Endodermal cell (in vitro differentiated cells): ENCODE measurements around the gene LOXL4. TPM values are rescaled to one million over a fixed set of nuclear protein-coding genes. Genes with fewer than 3 reads are reported as not detected.
A peak's percentile ranks its signal among the peaks of the same experiment; 100 is the strongest.

Experiments used
- DNase-seq: peaks from one replicate; pipeline ENCODE4 v3.0.0-alpha.2; 2017
- H3K27ac ChIP-seq: 2 replicates; pipeline ENCODE4 v1.5.1; 2013; ENCODE audit warnings: mild to moderate bottlenecking, low read depth, low read length, moderate library complexity
- H3K27me3 ChIP-seq: 2 replicates; pipeline ENCODE4 v1.6.1; 2013; ENCODE audit warnings: mild to moderate bottlenecking, low read length, moderate library complexity; ENCODE audit not compliant: insufficient read depth, control insufficient read depth, poor library complexity, severe bottlenecking
- H3K36me3 ChIP-seq: 2 replicates; pipeline ENCODE4 v1.7.0; 2013; ENCODE audit warnings: mild to moderate bottlenecking, low read length, moderate library complexity; ENCODE audit not compliant: control insufficient read depth, insufficient read depth
- H3K4me1 ChIP-seq: one replicate; pipeline ENCODE4 v1.7.0; 2013; ENCODE audit warnings: low read length; ENCODE audit not compliant: control insufficient read depth, insufficient read depth
- H3K4me3 ChIP-seq: 2 replicates; pipeline ENCODE4 v1.5.1; 2013; ENCODE audit warnings: mild to moderate bottlenecking, low read length, moderate library complexity
- H3K9ac ChIP-seq: 2 replicates; pipeline ENCODE4 v1.6.1; 2013; ENCODE audit warnings: mild to moderate bottlenecking, low read length, moderate library complexity; ENCODE audit not compliant: poor library complexity, severe bottlenecking; ENCODE audit errors: extremely low read depth
- H3K9me3 ChIP-seq: 2 replicates; pipeline ENCODE4 v1.6.1; 2013; ENCODE audit warnings: mild to moderate bottlenecking, low read length, moderate library complexity; ENCODE audit not compliant: control insufficient read depth
- H3K27ac Mint-ChIP-seq: 2 replicates; pipeline ENCODE4 v1.8.0; 2020; ENCODE audit warnings: mixed read lengths
- H3K27me3 Mint-ChIP-seq: 2 replicates; pipeline ENCODE4 v1.8.0; 2021; ENCODE audit warnings: mild to moderate bottlenecking, mixed read lengths; ENCODE audit not compliant: insufficient read depth
- H3K36me3 Mint-ChIP-seq: 2 replicates; pipeline ENCODE4 v1.8.0; 2020; ENCODE audit warnings: low read depth, mixed read lengths
- H3K4me1 Mint-ChIP-seq: 2 replicates; pipeline ENCODE4 v1.8.0; 2020; ENCODE audit warnings: mixed read lengths
- H3K4me3 Mint-ChIP-seq: 2 replicates; pipeline ENCODE4 v1.8.0; 2020; ENCODE audit warnings: mild to moderate bottlenecking, moderate library complexity, mixed read lengths
- H3K9me3 Mint-ChIP-seq: 2 replicates; pipeline ENCODE4 v1.8.0; 2020; ENCODE audit warnings: mild to moderate bottlenecking, mixed read lengths
- WGBS, 2 experiments: methylation state at CpG; one replicate each; pipeline versions ENCODE4 v1.1.5 to v1.1.7; 2013; ENCODE audit warnings: missing lambda C conversion rate in 2 of 2, mixed read lengths in 1 of 2; ENCODE audit not compliant: insufficient coverage in 1 of 2, insufficient read length in 1 of 2; 5-methylcytosine and 5-hydroxymethylcytosine counted together
- total RNA-seq, 2 donors: library from RNA; stranded (reverse); fragmentation: NEBNext Ultra II Directional in 1 of 2; extraction: Animal tissue kit (Norgen Biotek cat#: 25700) in 1 of 2; gene quantifications; 2 replicates in 1 of 2; 3 replicates in 1 of 2; pipeline ENCODE4 v1.2.1, GENCODE V29; 2021
- TF ChIP-seq, protein P1 (sequence below): fragments of 200-600 bp; sonication (generic); conservative IDR thresholded peaks from 2 replicates; pipeline ENCODE4 v1.5.0; 2021; ENCODE audit warnings: antibody characterized with exemption, mild to moderate bottlenecking

The LOXL4 gene
- total RNA-seq, 2 donors from 2014 or later, result 0.57 to 0.77 TPM

DNA sequence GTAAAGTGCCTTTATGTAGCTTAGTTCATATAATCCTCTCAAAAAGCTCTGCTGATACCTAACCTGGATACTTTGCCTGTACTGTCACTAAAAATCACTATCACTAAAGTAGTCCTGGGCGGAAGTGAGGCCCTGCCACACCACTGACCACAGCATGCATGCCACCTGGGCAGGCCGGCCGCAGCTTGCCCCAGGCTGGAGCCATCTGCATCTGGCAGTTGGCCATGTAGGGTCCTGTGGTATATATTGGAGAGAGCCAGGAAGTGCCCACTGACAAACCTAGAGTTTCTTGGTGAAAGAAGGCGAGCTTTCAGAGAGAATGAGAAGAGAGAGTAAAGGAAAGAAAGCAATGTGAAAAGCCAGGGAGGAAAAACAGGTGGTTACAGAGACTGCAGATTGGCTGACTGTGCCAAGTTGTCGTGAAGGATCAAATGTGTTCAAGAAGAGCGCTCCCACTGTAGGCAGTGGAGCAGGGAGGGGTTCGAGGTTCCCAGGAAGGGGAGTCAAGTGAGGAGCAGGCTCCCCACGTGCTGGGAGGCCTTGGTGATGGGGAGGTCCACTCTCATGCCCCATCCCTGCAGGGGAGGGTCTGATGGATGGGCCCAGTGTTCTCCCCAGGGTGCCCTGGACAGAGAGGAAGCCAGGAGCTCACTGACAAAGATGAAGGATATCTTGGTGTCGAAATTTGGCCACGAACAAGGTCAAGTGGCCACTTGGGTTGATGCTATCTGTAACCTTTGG lies 13.6 kb downstream of the LOXL4 start:
- no peak overlapping the region for H3K4me3 Mint-ChIP-seq
- no peak overlapping the region for H3K4me3 ChIP-seq
- H3K36me3 ChIP-seq, result no peaks in the 10 kb centered on the region
- H3K9me3 Mint-ChIP-seq, result no peaks in the 10 kb centered on the region
- no peaks in the 10 kb centered on the region for H3K27me3 ChIP-seq
- TF ChIP-seq, protein P1, sequence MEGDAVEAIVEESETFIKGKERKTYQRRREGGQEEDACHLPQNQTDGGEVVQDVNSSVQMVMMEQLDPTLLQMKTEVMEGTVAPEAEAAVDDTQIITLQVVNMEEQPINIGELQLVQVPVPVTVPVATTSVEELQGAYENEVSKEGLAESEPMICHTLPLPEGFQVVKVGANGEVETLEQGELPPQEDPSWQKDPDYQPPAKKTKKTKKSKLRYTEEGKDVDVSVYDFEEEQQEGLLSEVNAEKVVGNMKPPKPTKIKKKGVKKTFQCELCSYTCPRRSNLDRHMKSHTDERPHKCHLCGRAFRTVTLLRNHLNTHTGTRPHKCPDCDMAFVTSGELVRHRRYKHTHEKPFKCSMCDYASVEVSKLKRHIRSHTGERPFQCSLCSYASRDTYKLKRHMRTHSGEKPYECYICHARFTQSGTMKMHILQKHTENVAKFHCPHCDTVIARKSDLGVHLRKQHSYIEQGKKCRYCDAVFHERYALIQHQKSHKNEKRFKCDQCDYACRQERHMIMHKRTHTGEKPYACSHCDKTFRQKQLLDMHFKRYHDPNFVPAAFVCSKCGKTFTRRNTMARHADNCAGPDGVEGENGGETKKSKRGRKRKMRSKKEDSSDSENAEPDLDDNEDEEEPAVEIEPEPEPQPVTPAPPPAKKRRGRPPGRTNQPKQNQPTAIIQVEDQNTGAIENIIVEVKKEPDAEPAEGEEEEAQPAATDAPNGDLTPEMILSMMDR, result no peak
- no peak overlapping the region for H3K9ac ChIP-seq
- H3K4me1 ChIP-seq, result peaks cover 10% of the 10 kb centered on the region
- no peak overlapping the region for H3K27ac Mint-ChIP-seq
- no peak for DNase-seq
- 90 to 94% methylated on average over 4 to 10 of the region's 10 CpGs for WGBS, 2 experiments
- H3K9me3 ChIP-seq, result no peaks in the 10 kb centered on the region
- H3K27ac ChIP-seq, result no peak overlapping the region
- no peaks in the 10 kb centered on the region for H3K27me3 Mint-ChIP-seq
- no peaks in the 10 kb centered on the region for H3K36me3 Mint-ChIP-seq
- H3K4me1 Mint-ChIP-seq, result peaks cover 5% of the 10 kb centered on the region

DNA sequence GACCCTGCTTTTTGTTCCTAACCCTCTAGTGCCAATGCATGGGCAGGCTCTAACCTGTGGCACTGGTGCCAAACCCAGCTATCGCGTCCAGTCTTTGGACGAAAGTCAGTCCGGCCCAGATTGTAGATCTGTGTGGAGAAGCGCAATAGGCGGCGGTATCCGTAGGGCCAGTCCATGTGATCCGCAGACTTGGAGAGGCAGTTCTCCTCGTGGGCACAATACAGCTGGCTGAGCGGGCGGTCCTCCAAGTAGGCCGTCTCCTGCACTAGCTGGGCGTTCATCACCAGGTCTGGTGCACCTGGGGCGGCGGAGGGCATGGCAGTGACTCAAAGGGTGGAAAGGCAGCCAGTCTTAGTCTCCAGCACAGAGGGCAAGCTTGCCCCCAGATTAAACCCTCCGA lies 14.5 kb downstream of the LOXL4 start:
- TF ChIP-seq, protein P1, result no peak
- Mint-ChIP-seq H3K4me1 (peaks cover 5% of the 10 kb centered on the region), H3K4me3 (no peak overlapping the region), H3K9me3 (no peaks in the 10 kb centered on the region), H3K27ac (no peak overlapping the region), H3K36me3 (no peaks in the 10 kb centered on the region), H3K27me3 (no peaks in the 10 kb centered on the region)
- no peak overlapping the region for H3K4me3 ChIP-seq
- peaks cover 3% of the 10 kb centered on the region for H3K36me3 ChIP-seq
- no peak overlapping the region for H3K27ac ChIP-seq
- peak; percentile 45 for DNase-seq
- no peaks in the 10 kb centered on the region for H3K27me3 ChIP-seq
- H3K9me3 ChIP-seq, result no peaks in the 10 kb centered on the region
- WGBS, 2 experiments, result 85% methylated on average over 11 to 17 of the region's 17 CpGs
- no peak overlapping the region for H3K9ac ChIP-seq
- H3K4me1 ChIP-seq, result peaks cover 10% of the 10 kb centered on the region

DNA sequence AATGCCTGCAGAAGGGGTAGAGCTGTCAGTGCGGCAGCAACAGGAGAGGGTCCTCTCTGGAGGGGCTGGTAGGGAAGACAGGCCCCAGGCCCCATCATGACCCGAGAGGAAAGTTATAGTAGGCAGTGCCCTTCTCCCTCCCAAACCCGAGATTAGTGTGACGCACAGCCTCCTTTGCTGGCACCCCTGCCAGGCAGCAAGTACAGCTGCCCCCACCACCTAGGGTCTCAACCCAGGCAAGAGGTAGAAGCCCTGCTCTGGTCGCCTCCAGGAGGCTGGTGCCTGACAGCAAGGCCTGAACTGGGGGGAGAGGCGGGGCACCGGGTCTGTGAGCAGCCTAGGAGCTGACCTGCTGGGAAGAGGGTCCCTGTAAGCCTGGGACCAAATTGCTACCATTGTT lies 15.5 kb downstream of the LOXL4 start:
- Mint-ChIP-seq H3K27me3 (no peaks in the 10 kb centered on the region), H3K4me3 (no peak overlapping the region), H3K27ac (no peak overlapping the region), H3K36me3 (peaks cover 4% of the 10 kb centered on the region), H3K4me1 (peaks cover 5% of the 10 kb centered on the region), H3K9me3 (no peaks in the 10 kb centered on the region)
- Histone ChIP-seq H3K4me1 (peaks cover 10% of the 10 kb centered on the region), H3K9me3 (no peaks in the 10 kb centered on the region), H3K27ac (no peak overlapping the region), H3K36me3 (peaks cover 13% of the 10 kb centered on the region), H3K27me3 (no peaks in the 10 kb centered on the region), H3K4me3 (no peak overlapping the region), H3K9ac (no peak overlapping the region)
- DNase-seq, result peak; percentile 51
- 88 to 96% methylated on average over 3 to 7 of the region's 7 CpGs for WGBS, 2 experiments
- TF ChIP-seq, protein P1, result no peak
